Stimulated activated naive CD8-positive, alpha-beta T cell treated with anti-CD3 and anti-CD28 coated beads, Interleukin-15, Interleukin-2, amounts not matched to agents 100 U/mL and 50 U/mL, for 24 hours (primary cell): ENCODE results near the gene TNFRSF8.

ENCODE experiments used
- ATAC-seq: fragments of 150-1000 bp; cut with Tn5 transposase; one replicate; pipeline ENCODE4 v1.10.0; 2021
- DNase-seq: peaks from one replicate; pipeline ENCODE4 v3.0.0; 2021

The TNFRSF8 gene

DNA sequence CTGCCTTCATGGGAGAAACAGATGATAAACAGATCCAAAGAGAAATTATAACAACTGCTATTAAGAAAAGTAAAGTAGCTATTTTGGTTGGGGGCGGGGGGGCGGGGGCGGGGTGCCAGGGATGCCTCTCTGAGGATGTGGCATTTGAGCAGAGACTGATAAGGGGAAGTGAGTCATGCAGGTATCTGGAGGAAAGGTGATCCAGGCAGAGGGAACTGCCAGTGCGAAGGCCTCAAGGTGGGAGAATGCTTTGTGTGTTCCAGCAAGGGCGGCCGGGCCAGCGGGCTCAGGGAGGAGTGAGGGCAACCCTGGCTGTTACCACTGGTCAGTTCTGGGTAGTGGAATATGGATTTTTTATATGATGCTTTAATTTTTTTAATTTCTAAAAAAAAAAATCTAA lies 96.7 kb downstream of the TNFRSF8 start:
- ATAC-seq (no peak), DNase-seq (no peak)

DNA sequence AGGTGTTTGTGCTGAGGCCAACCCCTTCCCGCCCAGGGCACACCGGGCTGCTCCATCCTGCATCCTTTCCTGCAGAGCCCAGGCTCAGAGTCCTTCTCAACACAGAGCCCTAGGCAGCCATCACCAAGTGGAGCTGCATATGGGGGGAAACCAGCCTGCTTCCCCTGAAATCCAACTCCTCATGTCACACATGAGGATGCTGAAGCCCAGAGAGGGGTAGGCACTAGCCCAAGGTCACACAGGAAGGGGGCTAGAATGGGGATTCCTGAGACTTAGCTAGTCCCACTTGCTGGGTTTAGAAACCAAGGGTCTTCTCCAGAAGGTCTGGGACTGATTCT lies 98.2 kb downstream of the TNFRSF8 start:
- DNase-seq: no peak
- ATAC-seq: no peak

DNA sequence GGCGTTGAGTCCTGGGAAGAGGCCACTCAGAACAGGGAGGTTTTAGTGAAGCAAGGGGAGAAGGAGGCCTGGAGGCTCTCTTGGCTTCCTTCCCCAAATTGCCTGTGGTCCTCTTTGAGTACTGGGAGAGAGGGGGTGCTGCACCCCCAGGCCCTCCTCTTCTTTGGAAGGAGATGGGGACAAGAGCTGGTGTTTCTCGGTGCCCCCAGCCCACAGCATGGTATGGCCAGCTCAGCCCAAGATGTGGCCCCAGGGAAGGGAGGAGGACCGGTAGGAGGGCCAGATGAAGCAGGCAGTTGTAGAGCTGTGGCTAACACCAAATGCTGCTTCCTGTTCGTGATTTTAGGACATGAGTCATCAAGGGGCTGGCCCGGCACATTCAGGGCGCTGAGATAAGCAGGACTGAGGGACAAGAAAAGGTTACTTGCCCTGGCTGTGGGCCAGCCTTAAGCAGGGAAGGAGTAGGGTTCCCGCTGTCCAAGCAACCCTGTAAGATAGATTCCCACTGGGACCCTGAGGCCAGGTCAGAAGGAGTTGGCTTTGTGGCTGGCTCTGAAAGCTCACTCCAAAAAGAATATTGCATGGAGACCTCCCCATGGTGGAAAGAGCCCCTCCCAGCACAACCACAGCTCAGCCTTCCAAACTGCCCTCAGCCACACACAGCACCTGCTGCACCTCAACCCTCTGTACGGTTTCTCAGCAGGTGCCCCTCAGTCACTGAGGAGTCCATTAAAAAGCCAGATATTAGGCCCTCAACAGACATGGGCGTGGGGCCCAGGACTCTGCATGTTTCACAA lies 98.8 kb downstream of the TNFRSF8 start:
- ATAC-seq: peak; percentile 90

DNA sequence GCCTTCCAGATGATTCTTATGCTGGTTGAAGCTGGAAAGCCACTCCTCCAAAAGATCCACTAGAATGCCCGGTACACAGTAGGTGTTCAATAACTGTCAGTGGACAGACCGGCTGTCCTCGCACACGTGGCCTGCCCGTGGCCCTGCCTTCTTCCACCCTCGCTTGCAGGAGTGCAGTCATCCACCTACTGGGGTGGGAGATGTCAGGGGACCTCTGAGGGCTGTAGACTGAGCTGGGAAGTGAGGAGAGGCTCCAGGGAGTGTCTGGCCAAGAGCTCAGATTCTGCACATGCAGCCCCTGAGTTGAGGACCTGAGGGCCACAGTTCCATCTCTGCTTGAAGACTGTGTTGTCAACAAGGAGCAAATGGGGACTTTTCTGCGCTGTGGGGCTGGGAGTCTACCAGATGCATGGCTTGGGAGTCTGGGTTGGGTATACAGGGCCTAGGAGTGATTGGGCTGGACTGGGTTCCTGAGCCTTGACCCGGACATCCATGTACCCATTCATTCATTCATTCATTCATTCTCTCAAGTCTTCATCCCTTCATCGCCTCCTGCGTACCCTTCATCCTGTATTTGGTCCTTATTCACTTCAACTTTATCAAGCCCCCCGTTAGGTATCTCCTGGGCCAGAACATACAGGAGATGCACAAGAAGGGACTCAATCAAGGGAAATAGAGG lies 99.5 kb downstream of the TNFRSF8 start:
- ATAC-seq (no peak), DNase-seq (no peak)

More for the DNA sequence above, 98.8 kb downstream of the TNFRSF8 start:
- DNase-seq: peak; percentile 82

DNA sequence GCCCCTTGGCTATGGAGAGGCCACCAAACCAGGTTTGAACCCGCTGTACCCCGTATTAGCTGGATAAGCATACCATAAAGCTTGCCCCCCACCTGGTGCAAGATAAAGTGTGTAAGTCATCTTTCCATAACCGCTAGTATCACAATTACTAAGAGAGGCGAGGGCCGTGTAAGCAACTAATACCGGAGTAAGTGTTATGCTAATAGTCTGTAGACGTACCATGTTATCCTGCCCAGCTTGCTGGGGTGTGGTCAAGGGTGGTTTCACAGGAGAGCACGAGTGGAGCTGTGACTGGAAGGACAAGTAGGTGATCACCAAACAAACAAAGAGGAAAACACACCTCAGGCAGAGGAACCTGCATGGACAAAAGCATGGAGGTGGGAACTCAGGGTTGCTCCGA lies 100.1 kb downstream of the TNFRSF8 start:
- peak; percentile 38 for DNase-seq
- ATAC-seq: peak; percentile 11

DNA sequence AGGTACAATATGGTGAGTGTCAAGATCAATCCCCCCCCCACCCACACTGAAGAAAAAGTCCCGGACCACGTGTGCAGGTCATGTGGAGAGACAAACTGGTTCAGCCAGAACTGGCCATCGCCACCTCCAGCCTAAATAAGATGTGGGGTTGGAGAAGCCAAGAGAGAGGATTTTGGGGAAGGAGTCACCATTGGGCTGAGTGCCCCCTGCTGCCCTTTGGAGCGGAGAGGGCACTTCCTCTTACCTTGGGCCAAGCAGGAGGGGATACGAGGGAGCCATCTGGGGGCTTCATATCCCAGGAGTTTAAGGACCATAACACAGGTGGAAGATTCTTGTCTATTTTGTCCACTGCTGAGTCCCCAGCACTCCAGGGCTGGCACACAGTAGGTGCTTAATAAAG lies 101.1 kb downstream of the TNFRSF8 start:
- ATAC-seq: no peak
- no peak for DNase-seq

DNA sequence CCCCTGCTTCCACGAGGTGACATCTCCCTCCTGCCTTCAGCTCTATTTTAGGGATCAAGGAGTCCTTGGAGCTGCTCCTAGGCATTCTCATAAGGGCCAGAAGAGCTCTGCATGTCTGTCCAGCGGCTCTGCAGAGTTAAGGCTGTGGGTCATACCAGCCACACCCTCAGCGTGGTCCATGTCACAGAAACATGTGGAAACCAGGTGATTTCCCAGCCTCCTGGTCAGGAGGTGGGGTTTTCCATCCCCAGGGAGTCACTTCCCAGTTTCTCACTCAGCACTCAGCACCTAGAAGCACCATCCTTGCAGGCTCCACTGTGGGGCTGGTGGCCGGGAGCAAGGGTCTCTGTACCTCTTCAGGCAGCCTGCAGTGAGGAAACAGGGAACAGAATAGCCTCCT lies 102.2 kb downstream of the TNFRSF8 start:
- ATAC-seq (no peak), DNase-seq (no peak)

DNA sequence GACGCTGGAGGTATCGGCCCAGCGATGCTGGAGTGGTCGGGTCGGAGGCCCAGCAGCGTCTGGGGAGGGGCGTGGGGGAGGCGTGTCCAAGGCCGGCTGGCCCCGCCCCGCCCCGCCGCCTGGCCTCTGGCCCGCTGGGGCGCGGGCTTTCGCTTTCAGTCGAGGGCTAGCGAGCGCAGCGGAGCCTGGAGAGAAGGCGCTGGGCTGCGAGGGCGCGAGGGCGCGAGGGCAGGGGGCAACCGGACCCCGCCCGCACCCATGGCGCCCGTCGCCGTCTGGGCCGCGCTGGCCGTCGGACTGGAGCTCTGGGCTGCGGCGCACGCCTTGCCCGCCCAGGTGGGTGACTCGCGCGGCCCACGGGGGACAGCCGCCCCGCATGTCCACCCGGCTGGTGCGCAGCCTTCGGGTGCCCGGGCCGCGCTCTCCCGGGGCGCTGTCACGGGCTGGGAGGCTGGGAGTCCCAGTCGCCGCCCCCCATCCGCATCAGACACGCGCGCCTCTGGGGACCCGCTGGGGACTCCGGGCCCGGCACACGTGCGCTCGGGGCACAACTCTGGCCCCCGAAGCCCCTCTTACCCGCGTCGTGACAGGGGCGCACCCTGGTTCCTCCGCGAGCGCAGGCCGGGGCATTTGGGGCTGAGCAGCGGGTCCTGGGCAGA lies 103.9 kb downstream of the TNFRSF8 start, which contains the start of gene TNFRSF1B:
TSS of gene TNFRSF1B (plus strand) at position 158 of the 659 bp plus-strand sequence. CDS start at position 259, 101 bp downstream.
- ATAC-seq (peak; percentile 65), DNase-seq (peak; percentile 84)

DNA sequence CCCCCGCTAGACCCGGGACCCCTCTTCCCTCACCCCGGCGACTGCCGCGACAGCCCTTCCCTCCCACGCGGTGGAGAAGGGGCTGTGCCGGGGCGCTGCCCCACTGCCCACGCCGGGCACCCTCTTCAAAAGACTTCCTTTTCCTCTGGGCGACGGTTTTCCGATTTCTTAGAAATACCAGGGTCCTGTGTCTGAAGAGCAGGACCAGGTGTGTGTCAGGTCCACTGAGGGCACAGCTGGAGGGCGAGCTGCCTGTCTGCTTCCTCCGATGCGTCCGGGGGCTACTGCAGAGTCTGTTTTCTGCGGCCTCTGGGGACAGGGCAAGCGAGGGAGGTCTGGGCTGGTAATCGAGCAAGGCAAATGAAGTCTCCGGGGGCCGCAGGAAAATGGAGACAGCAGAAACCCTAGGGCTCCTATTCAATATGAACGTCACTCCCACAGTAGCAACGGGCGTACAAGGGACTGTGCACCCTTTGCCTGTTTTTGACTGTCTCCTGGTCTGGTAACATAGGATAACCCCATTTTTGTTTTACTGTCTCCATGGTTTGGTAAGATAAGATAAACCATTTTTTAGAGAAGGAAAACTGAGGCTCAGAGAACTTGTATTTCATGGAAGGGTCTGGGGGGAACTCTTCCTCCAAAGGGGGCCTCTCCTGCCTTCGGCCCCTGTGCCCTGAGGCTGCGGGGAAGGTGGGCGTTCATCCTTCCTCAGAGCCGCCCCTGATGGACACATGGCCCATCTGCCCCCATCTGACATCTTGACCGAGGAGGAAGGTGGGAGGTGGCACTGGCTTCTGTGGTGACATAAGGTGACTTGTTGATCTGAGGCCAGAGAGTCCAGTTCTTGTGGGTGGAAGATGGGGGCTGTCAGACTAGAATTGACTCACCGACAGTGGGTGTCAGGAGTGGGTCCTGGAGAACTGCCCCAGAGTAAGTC lies 104.7 kb downstream of the TNFRSF8 start:
- peak; percentile 43 for DNase-seq
- ATAC-seq: no peak

DNA sequence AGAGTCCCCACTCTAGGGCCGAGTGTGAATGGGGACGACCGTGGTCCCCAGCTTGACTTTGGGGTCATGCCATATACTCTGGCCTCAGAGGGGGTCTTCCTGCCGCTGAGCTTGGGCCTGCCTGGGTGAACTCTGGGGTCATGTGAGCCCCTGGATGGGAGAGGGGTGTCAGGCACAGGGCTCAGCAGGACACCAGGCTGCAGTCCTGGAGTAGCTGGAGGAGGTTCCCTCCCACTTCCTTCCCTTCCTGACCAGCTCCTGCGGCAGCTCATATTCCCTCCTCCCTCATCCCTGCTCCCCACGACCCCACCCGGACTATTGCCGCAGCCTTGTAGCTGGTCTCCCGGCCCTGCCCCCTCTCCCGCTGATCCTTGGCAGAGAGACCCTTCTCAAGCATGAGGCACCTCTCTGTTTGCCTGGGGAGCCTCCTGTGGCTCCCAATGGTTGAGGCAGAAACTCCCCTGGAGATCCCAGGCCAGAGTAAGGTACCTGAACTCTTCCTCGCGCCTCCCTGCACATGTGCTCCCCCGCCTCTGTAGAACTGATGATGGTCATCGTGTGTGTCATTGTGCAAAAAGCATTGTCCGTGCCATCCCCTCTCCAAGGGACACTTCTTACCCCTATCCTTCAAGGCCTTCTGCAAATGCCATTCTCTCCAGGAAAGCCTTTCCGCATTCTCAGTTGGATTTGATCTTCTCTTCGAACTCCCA lies 105.5 kb downstream of the TNFRSF8 start:
- DNase-seq (no peak), ATAC-seq (no peak)

DNA sequence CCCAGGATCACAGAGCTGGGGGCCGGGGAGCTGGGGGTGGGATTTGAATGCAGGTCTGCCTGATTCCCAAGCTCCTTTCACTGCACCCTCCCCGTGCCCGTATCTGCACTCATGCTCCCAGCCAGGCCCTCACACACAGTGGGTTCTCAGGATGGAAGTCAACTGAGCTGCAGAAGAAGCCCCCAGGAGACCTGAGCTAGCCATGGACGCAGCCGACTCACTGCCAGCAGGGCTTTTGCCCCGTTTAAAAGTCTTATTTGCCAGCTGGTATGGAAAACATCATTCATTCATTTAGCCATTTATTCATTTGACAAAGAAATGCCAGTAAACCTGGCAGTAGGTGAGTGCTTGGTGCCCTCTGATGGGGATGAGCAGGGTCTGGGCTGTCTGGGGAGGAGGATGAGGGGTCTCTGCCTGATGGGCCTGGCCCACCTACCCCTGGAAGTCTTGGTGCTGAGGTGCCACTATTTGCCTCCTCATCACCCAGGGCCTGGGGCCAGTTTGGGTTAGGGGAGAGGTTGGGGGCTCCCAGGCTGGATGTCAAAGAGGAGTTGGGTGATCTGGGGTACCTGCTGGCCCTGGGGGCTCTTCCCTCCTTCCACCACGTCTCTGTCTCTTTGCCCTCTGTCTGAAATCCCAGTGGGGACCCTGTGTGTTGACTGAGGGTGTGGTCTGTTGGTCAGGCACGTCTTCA lies 106.5 kb downstream of the TNFRSF8 start:
- DNase-seq (no peak), ATAC-seq (no peak)

DNA sequence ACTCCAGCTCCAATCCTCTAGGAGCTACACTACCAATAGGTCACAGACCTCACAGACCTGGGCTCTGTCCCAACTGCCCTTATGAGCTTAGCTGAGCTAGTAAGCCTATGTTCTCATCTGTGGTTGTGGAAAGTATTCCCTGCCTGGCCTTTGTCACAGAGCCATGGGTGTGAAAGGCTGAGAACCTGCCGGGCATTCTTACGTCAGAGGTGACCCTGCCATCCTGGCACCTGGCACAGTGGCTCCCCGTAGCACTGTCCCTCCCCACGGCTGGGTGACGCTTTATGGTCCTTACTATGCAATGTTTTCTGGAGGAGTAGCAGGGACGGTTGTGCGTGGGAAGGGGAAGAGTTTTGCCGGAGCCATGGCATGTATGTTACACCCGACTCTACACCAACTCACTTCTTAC lies 107.2 kb downstream of the TNFRSF8 start:
- no peak for ATAC-seq

DNA sequence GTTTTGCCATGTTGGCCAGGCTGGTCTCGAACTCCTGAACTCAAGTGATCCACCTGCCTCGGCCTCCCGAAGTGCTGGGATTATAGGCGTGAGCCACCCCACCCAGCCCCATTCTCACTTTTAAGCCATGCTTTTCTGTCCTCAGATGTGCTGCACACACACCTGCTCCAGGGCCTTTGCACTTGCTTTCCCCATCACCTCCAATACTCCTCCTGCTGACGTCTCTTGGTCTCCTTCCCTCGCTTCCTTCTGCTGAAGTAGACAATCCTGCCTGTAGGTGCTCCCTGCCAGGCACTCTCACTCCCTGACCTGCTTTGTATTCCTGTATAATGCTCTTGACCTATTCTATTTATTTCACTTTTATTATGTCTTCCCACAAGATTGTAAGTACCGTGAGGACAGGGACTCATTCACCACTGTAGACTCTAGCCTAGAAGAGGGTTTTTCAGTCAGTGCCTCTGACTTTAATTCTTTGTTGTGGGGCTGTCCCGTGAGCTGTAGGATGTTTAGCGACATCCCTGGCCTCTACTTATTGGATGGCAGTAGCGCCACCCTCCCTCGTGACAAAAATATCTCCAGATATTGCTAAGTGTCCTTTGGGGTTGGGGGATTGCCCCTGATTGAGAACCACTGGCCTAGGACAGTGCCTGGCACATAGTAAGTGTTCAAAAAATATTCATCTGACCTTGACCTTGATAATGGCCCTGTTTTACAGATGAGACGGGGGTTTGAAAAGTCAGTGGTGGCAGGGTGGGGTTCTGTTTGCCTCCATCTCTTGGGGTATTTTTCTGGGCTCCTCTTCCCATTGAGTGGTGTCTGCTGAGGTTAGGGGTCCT lies 108.3 kb downstream of the TNFRSF8 start:
- DNase-seq (no peak), ATAC-seq (peak; percentile 41)

More for the DNA sequence above, 107.2 kb downstream of the TNFRSF8 start:
- no peak for DNase-seq

DNA sequence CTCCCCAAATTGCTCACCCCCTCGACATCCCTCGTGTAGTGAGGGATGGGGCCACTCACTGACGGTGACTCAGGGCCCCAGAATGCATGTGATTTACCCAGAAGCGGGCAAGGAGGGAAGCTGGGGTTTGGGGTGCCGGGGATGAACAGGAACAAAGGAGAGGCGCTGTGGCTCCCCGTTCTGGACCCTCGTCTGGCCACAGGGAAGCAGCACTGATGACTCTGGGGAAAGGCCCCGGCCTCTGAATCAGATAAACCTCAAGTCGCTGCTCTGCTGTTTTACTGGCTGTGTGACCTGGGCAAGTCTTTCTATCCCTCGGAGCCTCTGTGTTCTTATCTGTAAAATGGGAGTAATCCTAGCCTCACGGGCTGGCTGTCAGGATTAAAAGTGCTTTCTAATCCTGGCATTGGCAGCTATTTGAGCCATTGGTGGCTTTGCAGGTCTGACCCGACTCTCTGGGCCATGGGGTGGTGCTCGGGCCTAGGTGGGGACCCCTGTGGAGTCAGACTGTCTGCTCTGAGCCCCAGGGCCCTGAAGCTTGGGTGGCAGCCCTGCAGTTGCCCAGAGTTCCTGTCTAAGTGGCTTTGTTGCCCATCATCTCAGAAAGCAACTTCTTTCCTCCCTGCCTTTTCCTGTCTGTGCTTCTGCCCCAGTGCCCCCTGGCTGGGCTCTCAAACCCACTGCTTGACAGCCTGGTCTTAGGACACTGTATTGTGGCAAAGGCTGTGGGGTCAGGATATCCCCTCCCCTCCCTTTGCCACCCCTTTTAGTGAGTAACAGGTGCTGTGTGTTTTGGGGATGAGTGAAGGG lies 109.1 kb downstream of the TNFRSF8 start:
- DNase-seq: peak; percentile 52
- ATAC-seq: peak; percentile 24

DNA sequence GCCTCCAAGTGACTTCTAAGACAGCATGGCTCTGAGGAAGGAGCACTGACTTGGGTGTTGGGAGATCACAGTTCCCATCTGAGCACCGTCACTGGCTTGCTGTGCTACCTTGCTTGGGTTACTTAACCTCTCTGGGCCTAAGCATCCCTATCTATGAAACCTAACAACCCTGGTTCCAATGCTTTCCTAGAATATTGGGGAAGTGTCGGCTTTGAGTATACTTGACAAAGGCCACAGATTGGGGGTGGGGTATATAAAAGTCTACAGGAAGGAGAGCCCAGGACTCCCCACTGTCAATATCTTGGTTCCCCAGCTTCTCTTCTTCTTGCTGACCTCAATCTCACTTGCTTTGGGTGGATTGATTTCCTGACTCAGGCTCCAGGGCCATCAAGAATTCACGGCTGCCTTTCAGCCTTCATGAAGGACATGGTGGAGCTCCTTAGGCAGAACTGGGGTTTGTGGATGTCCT lies 110.0 kb downstream of the TNFRSF8 start:
- DNase-seq: no peak
- ATAC-seq: no peak

DNA sequence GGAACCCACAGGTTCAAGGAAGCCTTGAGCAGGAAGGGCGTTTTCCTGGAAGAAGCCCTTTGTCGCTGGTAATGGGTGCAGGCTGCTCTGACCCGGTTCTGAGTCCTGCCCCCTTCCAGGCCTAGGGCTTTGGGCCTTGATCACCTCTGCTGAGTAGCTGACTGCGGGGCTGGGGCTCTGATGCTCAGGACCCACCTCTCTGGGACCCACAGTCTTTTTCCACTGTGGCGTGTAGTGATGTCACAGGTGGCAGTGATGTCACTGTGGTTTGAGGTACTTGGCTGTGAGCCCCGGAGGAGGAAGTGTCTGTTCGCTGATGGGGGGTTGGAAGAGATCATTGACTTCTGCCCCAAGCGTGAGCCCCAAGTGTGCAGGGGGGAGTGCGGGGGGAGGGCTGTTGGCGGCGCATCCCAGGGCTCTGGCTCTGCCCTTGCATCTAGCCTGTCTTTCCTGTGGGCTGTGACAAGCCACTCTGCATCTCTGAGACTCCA lies 110.6 kb downstream of the TNFRSF8 start:
- ATAC-seq (peak; percentile 34), DNase-seq (peak; percentile 92)

DNA sequence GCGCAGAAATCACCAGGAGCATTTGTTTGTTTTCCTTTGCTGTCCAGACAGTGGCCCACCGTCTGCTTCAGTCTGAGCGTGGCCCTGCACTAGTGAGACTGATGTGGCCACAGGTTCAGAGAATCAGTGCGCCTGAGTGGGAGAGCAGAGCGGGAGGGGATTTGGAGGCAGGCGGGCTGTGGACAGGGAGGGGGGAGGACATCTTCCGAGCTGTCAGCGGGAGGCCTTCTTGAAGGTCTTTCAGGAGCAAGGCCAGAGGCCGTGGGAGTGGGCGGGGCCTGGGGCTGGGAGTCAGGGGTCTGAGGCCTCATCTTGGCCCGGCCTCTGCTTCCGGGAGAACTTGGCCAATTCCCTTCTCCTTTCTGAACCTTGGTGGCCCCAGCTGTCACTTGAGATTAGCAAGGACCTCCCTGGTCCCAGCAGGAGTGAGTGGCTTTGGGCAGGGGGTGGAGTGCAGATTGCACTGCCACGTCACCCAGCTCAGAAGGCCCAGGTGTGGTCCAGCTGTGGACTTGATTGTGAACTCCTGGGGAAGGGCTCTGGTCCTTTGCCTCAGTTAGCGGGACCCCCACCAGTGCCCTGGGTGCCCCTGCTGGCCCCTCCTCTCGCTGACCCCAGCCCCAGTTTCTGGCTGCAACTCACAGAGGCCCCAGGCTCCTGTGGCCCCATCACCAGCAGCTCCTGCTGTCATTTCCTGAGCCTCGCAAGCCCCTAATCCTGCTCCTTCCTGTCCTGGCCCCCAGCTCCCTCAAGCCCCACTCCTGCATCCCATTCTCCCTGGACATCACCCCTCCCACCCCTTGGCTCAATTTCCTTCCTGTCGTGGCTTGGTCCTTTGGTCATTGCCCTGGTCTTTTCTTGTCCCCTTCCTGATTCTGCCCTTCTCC lies 112.1 kb downstream of the TNFRSF8 start:
- ATAC-seq (no peak), DNase-seq (no peak)
